Ovary (tissue), 3 donors: ENCODE results near the gene NDUFA9.

Experiments used
- CTCF ChIP-seq, 3 donors: fragments of 450-650 bp in 2 of 3; fragments of 200-600 bp in 1 of 3; IDR thresholded peaks; one replicate each; pipeline versions ENCODE4 v1.5.1 to v1.8.0; 2016 to 2022; ENCODE audit warnings: antibody characterized with exemption in 3 of 3, mild to moderate bottlenecking in 1 of 3
- EP300 ChIP-seq: sonication (generic); formaldehyde crosslinking; IDR thresholded peaks from one replicate; pipeline ENCODE4 v1.6.1; 2017; ENCODE audit warnings: antibody characterized with exemption
- POLR2A ChIP-seq: fragments of 450-650 bp; IDR thresholded peaks from one replicate; pipeline ENCODE4 v1.6.1; 2017; ENCODE audit warnings: antibody characterized with exemption, mild to moderate bottlenecking, moderate library complexity
- donor health status: DM: no; HTN: no; CAD: no.

GRCh38 chr12:4648104-4648500 lies 812 bp upstream of the NDUFA9 start:
- TF ChIP-seq EP300 (no peak), CTCF (IDR thresholded peaks at IDR 0.05) (no peak), POLR2A (no peak)
